ENCODE data around the gene NAA10.

The NAA10 gene

GRCh38 chrX:153948002-153948466 lies 13.2 kb upstream of the NAA10 start:
- DNase-seq = no peak

- DNase-seq = peak; percentile 55 to 83 (median 68)
Observed at GRCh38 chrX:153947009-153947769, 12.4 kb upstream of the NAA10 start.

GRCh38 chrX:153945956-153946943 lies 11.4 kb upstream of the NAA10 start:
- no peak for DNase-seq

GRCh38 chrX:153944800-153945150 lies 9.9 kb upstream of the NAA10 start:
- no peak for DNase-seq

- peak in 2 of 5 donors; percentile 25 to 41 for DNase-seq
Observed at GRCh38 chrX:153944140-153944799, 9.4 kb upstream of the NAA10 start, which contains the start of gene RENBP. Gene RENBP (minus strand): TSS chrX:153944643. CDS start chrX:153944610, 33 bp downstream.

GRCh38 chrX:153941336-153942252 lies 6.8 kb upstream of the NAA10 start:
- no peak for DNase-seq

- DNase-seq = no peak
Observed at GRCh38 chrX:153939573-153939972, 4.7 kb upstream of the NAA10 start.

GRCh38 chrX:153938226-153938786 lies 3.5 kb upstream of the NAA10 start:
- no peak for DNase-seq

- DNase-seq = no peak
Observed at GRCh38 chrX:153937056-153937455, 2.2 kb upstream of the NAA10 start.

GRCh38 chrX:153935326-153935851 lies 552 bp upstream of the NAA10 start:
- no peak for DNase-seq

- DNase-seq = no peak
Observed at GRCh38 chrX:153934148-153934761, 582 bp downstream of the NAA10 start.

GRCh38 chrX:153933748-153934147 lies 1.1 kb downstream of the NAA10 start:
- DNase-seq = no peak

GRCh38 chrX:153932220-153932915 lies 2.5 kb downstream of the NAA10 start:
- DNase-seq = no peak

- DNase-seq = no peak
Observed at GRCh38 chrX:153931748-153932147, 3.1 kb downstream of the NAA10 start.

GRCh38 chrX:153931151-153931550 lies 3.7 kb downstream of the NAA10 start:
- no peak for DNase-seq

GRCh38 chrX:153930011-153930910 lies 4.6 kb downstream of the NAA10 start:
- DNase-seq = no peak

GRCh38 chrX:153929576-153929975 lies 5.3 kb downstream of the NAA10 start:
- DNase-seq = no peak

GRCh38 chrX:153928846-153929245 lies 6.0 kb downstream of the NAA10 start:
- DNase-seq = no peak

Measured in T-helper 1 cell (primary cell).